Spleen (tissue), 11 donors: ENCODE measurements around the gene STX8. TPM values are rescaled to one million over a fixed set of nuclear protein-coding genes. Genes with fewer than 3 reads are reported as not detected.
"Not testable (repeated sequence)": the region's sequence is repeated elsewhere in the genome, so short reads cannot be mapped to it uniquely, and the experiment has no call there.

Experiments
- DNase-seq: peaks from one replicate; pipeline ENCODE4 v3.0.0-alpha.2; 2020
- H3K27ac ChIP-seq, 8 donors: fragments of 200-600 bp; sonication (generic) in 7 of 8; 1 replicate in 4 of 8; 2 replicates in 4 of 8; pipeline versions ENCODE4 v1.5.0 to v1.8.0; 2016 to 2021; ENCODE audit warnings: inconsistent platforms in 4 of 8, mild to moderate bottlenecking in 4 of 8, moderate library complexity in 1 of 8
- H3K27me3 ChIP-seq, 7 donors: fragments of 200-600 bp; sonication (generic) in 6 of 7; replicated peaks in 1 of 7; 1 replicate in 4 of 7; 2 replicates in 3 of 7; pipeline versions ENCODE4 v1.5.0 to v1.8.0; 2016 to 2021; ENCODE audit warnings: inconsistent platforms in 3 of 7, mild to moderate bottlenecking in 1 of 7
- H3K36me3 ChIP-seq, 6 donors: fragments of 200-600 bp; sonication (generic) in 5 of 6; 1 replicate in 4 of 6; 2 replicates in 2 of 6; pipeline versions ENCODE4 v1.5.0 to v1.8.0; 2016 to 2021; ENCODE audit warnings: inconsistent platforms in 2 of 6
- H3K4me1 ChIP-seq, 6 donors: fragments of 200-600 bp; sonication (generic) in 5 of 6; 1 replicate in 3 of 6; 2 replicates in 3 of 6; pipeline versions ENCODE4 v1.5.0 to v1.8.0; 2016 to 2021; ENCODE audit warnings: inconsistent platforms in 3 of 6
- H3K4me3 ChIP-seq, 8 donors: fragments of 200-600 bp; sonication (generic) in 7 of 8; 1 replicate in 4 of 8; 2 replicates in 4 of 8; pipeline versions ENCODE4 v1.5.0 to v1.8.0; 2016 to 2021; ENCODE audit warnings: inconsistent platforms in 4 of 8, mild to moderate bottlenecking in 4 of 8, moderate library complexity in 2 of 8
- H3K9me3 ChIP-seq, 8 donors: fragments of 200-600 bp; sonication (generic) in 7 of 8; 1 replicate in 4 of 8; 2 replicates in 4 of 8; pipeline versions ENCODE4 v1.5.0 to v1.8.0; 2016 to 2021; ENCODE audit warnings: inconsistent platforms in 4 of 8
- POLR2A ChIP-seq, 3 donors: fragments of 450-650 bp; IDR thresholded peaks; one replicate each; pipeline ENCODE4 v1.5.1; 2017; ENCODE audit warnings: antibody characterized with exemption in 3 of 3, mild to moderate bottlenecking in 1 of 3
- POLR2AphosphoS5 ChIP-seq, 3 donors: sonication (generic); formaldehyde crosslinking; IDR thresholded peaks; one replicate each; pipeline ENCODE4 v1.5.1; 2017; ENCODE audit warnings: antibody characterized with exemption in 3 of 3
- WGBS, 5 donors: extraction: QIAGEN DNeasy Blood & Tissue Kit in 3 of 5; methylation state at CpG; one replicate each; pipeline versions ENCODE4 v1.1.5 to v1.1.7; 2013 to 2018; 5-methylcytosine and 5-hydroxymethylcytosine counted together
- intact Hi-C: fragments of 100-400 bp; cut with DNase I; formaldehyde crosslinking; loops from one replicate; pipeline ENCODE4 v1.15.0; 2023; ENCODE audit warnings: low total_unique reads
- polyA plus RNA-seq, 3 donors: library from polyadenylated mRNA; stranded (reverse); fragments of 200-250 nt; gene quantifications; one replicate each; pipeline ENCODE4 v1.2.1, GENCODE V29; 2013
- total RNA-seq, 7 donors: library from RNA; depleted of rRNA in 3 of 7; stranded (reverse); fragments of >200 nt in 3 of 7; fragmentation: NEBNext Ultra II Directional in 4 of 7; extraction: Animal tissue kit (Norgen Biotek cat#: 25700) in 4 of 7; gene quantifications; one replicate each; pipeline versions ENCODE4 v1.1.0 to v1.2.1, GENCODE V29; 2016 to 2021
- TF ChIP-seq, protein P1 (sequence below), 11 experiments: fragments of 200-600 bp in 7 of 11; fragments of 450-650 bp in 4 of 11; sonication (generic) in 4 of 11; IDR thresholded peaks in 8 of 11; conservative IDR thresholded peaks in 3 of 11; 1 replicate in 7 of 11; 2 replicates in 4 of 11; pipeline versions ENCODE4 v1.4.0 to v1.8.0; 2016 to 2021; ENCODE audit warnings: antibody characterized with exemption in 11 of 11, inconsistent platforms in 4 of 11, mild to moderate bottlenecking in 1 of 11
- donor health status: healthy with polysubstance abuse.
- donor health status: DM: no; HTN: no; CAD: no; lungs with moderate emphysema.
- donor health status: DM: no; HTN: no; CAD: no.
- donor health status: Bipolar disorder and iron deficiency.
- donor health status: healthy.
- donor health status: DM: no; HTN: no; CAD: no.
- donor health status: DM: yes; HTN: yes; CAD: no.

STX8 gene
- total and polyA plus RNA-seq, 10 donors: 37.3 to 59.8 (median 48.9) TPM

GRCh38 chr17:9554715-9555114, 20.9 kb downstream of the STX8 start:
- intact Hi-C loops: not testable (repeated sequence)

DNA sequence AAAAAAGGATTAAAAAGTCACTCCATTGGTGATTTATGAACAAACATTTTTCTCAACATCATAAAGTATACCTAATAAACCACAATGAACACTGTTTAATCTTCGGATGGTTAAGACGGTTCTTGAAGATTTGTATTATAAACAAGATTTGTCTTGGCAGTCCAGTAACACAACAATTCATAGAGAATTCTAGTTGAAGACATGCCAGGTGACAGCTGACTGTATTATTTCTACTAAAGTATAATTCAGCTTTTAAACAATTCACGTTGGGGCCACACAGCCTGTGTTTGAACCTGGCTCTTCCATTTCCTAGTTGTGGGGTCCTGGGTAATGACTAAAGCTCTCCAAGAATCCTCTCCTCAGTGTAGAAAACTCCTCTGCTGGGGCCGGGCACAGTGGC, 22.0 kb downstream of the STX8 start:
- no peak overlapping the region for H3K4me3 ChIP-seq
- no peak for DNase-seq
- 92 to 98% (median 94%) methylated on average over 4 of the region's 4 CpGs for WGBS, 5 donors
- intact Hi-C loops: no loop called here
- no peak overlapping the region for H3K27ac ChIP-seq
- H3K27me3 ChIP-seq: no peaks in the 10 kb centered on the region
- TF ChIP-seq POLR2A (IDR thresholded peaks at IDR 0.05): no peak
- H3K36me3 ChIP-seq: peaks cover 0 to 90% (median 8%) of the 10 kb centered on the region in 6 donors
- H3K4me1 ChIP-seq: no peaks in the 10 kb centered on the region
- H3K9me3 ChIP-seq: no peaks in the 10 kb centered on the region

More at GRCh38 chr17:9554715-9555114, 20.9 kb downstream of the STX8 start:
- not testable (repeated sequence) for H3K27ac ChIP-seq, H3K4me3 ChIP-seq, DNase-seq, H3K4me1 ChIP-seq, H3K27me3 ChIP-seq, H3K9me3 ChIP-seq
- TF ChIP-seq, protein P1, sequence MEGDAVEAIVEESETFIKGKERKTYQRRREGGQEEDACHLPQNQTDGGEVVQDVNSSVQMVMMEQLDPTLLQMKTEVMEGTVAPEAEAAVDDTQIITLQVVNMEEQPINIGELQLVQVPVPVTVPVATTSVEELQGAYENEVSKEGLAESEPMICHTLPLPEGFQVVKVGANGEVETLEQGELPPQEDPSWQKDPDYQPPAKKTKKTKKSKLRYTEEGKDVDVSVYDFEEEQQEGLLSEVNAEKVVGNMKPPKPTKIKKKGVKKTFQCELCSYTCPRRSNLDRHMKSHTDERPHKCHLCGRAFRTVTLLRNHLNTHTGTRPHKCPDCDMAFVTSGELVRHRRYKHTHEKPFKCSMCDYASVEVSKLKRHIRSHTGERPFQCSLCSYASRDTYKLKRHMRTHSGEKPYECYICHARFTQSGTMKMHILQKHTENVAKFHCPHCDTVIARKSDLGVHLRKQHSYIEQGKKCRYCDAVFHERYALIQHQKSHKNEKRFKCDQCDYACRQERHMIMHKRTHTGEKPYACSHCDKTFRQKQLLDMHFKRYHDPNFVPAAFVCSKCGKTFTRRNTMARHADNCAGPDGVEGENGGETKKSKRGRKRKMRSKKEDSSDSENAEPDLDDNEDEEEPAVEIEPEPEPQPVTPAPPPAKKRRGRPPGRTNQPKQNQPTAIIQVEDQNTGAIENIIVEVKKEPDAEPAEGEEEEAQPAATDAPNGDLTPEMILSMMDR (IDR thresholded peaks at IDR 0.05 in 8 of 11, conservative IDR thresholded peaks at IDR 0.05 in 3 of 11): peak in 8 of 11 experiments; percentile 11 to 46 (median 24)
- H3K36me3 ChIP-seq: peaks cover 0 to 83% (median 8%) of the 10 kb centered on the region in 6 donors
- 74 to 83% (median 79%) methylated on average over 6 of the region's 6 CpGs for WGBS, 5 donors

GRCh38 chr17:9553181-9553580, 22.4 kb downstream of the STX8 start:
- Histone ChIP-seq H3K9me3 (no peaks in the 10 kb centered on the region), H3K27ac (no peak overlapping the region), H3K36me3 (peaks cover 0 to 88% (median 8%) of the 10 kb centered on the region in 6 donors), H3K27me3 (no peaks in the 10 kb centered on the region), H3K4me1 (no peaks in the 10 kb centered on the region), H3K4me3 (no peak overlapping the region)
- TF ChIP-seq POLR2A (IDR thresholded peaks at IDR 0.05): no peak
- TF ChIP-seq POLR2AphosphoS5 (IDR thresholded peaks at IDR 0.05): no peak
- TF ChIP-seq, protein P1 (IDR thresholded peaks at IDR 0.05 in 8 of 11, conservative IDR thresholded peaks at IDR 0.05 in 3 of 11): no peak
- DNase-seq: no peak
- WGBS, 5 donors: 89 to 100% (median 96%) methylated on average over 2 of the region's 2 CpGs
- intact Hi-C loops: no loop called here

- intact Hi-C loops: no loop called here
- WGBS, 5 donors: 87 to 96% (median 95%) methylated on average over 2 of the region's 2 CpGs
Measured at GRCh38 chr17:9549215-9549614, 26.4 kb downstream of the STX8 start.

More at GRCh38 chr17:9549215-9549614, 26.4 kb downstream of the STX8 start:
- Histone ChIP-seq H3K27ac (no peak overlapping the region), H3K4me3 (no peak overlapping the region), H3K27me3 (no peaks in the 10 kb centered on the region), H3K4me1 (no peaks in the 10 kb centered on the region), H3K9me3 (no peaks in the 10 kb centered on the region), H3K36me3 (peaks cover 0 to 64% (median 4%) of the 10 kb centered on the region in 6 donors)
- DNase-seq: no peak
- TF ChIP-seq POLR2A (IDR thresholded peaks at IDR 0.05) (no peak), POLR2AphosphoS5 (IDR thresholded peaks at IDR 0.05) (no peak)
- TF ChIP-seq, protein P1 (IDR thresholded peaks at IDR 0.05 in 8 of 11, conservative IDR thresholded peaks at IDR 0.05 in 3 of 11): no peak
